Smooth muscle cell (in vitro differentiated cells): ENCODE measurements around the gene POMC. TPM values are rescaled to one million over a fixed set of nuclear protein-coding genes. Genes with fewer than 3 reads are reported as not detected.

Source experiments
- DNase-seq: peaks from one replicate; lab custom pipeline; 2025; ENCODE audit not compliant: unreplicated experiment; lab: John Stamatoyannopoulos, UW
- H2AFZ ChIP-seq: fragments of 200-600 bp; sonication (generic); 2 replicates; pipeline ENCODE4 v1.6.0; 2016; ENCODE audit warnings: antibody characterized with exemption, low read depth, mild to moderate bottlenecking
- H3F3A ChIP-seq: fragments of 200-600 bp; sonication (generic); 2 replicates; pipeline ENCODE4 v1.6.0; 2017; ENCODE audit warnings: antibody characterized with exemption, low read depth
- H3K27ac ChIP-seq: fragments of 200-600 bp; sonication (generic); 2 replicates; pipeline ENCODE4 v1.5.1; 2016; ENCODE audit warnings: low read depth, mild to moderate bottlenecking
- H3K27me3 ChIP-seq: fragments of 200-600 bp; sonication (generic); 2 replicates; pipeline ENCODE4 v1.6.1; 2016; ENCODE audit warnings: low read depth, mild to moderate bottlenecking
- H3K36me3 ChIP-seq: fragments of 200-600 bp; sonication (generic); 2 replicates; pipeline ENCODE4 v1.5.1; 2016; ENCODE audit warnings: low read depth
- H3K4me1 ChIP-seq: fragments of 200-600 bp; sonication (generic); 2 replicates; pipeline ENCODE4 v1.5.1; 2016; ENCODE audit warnings: low read depth
- H3K4me2 ChIP-seq: fragments of 200-600 bp; sonication (generic); 2 replicates; pipeline ENCODE4 v1.6.0; 2016; ENCODE audit warnings: mild to moderate bottlenecking
- H3K4me3 ChIP-seq: fragments of 200-600 bp; sonication (generic); 2 replicates; pipeline ENCODE4 v1.5.1; 2016; ENCODE audit warnings: mild to moderate bottlenecking
- H3K79me2 ChIP-seq: fragments of 200-600 bp; sonication (generic); 2 replicates; pipeline ENCODE4 v1.6.0; 2016; ENCODE audit warnings: low read depth, mild to moderate bottlenecking
- H3K9ac ChIP-seq: fragments of 200-600 bp; sonication (generic); 2 replicates; pipeline ENCODE4 v1.6.0; 2016; ENCODE audit warnings: low read depth
- H3K9me3 ChIP-seq: fragments of 200-600 bp; sonication (generic); replicated peaks from 2 replicates; pipeline ENCODE4 v1.5.1; 2016; ENCODE audit warnings: low read depth
- H4K20me1 ChIP-seq: fragments of 200-600 bp; sonication (generic); 2 replicates; pipeline ENCODE4 v1.6.0; 2016; ENCODE audit warnings: low read depth
- WGBS: methylation state at CpG from one replicate; pipeline ENCODE4 v1.1.7; 2016; ENCODE audit warnings: low lambda C conversion rate; 5-methylcytosine and 5-hydroxymethylcytosine counted together
- polyA plus RNA-seq: library from polyadenylated mRNA; unstranded; fragments of >200 nt; fragmentation: Nextera tagmentation; extraction: Ambion mirVana; gene quantifications from 2 replicates; pipeline ENCODE4 v1.2.1, GENCODE V29; 2016
- total RNA-seq: library from RNA; depleted of rRNA; stranded (reverse); fragments of >200 nt; gene quantifications from 2 replicates; pipeline ENCODE4 v1.2.3, GENCODE V29; 2014
- TF ChIP-seq, protein P1 (sequence below): fragments of 200-600 bp; sonication (generic); IDR thresholded peaks from 2 replicates; pipeline ENCODE4 v1.5.1; 2017; ENCODE audit warnings: borderline replicate concordance, mild to moderate bottlenecking, antibody characterized with exemption; ENCODE audit not compliant: insufficient read depth, poor library complexity, severe bottlenecking

The POMC gene
- total and polyA plus RNA-seq, 2 experiments from 2014 or later = not detected

DNA sequence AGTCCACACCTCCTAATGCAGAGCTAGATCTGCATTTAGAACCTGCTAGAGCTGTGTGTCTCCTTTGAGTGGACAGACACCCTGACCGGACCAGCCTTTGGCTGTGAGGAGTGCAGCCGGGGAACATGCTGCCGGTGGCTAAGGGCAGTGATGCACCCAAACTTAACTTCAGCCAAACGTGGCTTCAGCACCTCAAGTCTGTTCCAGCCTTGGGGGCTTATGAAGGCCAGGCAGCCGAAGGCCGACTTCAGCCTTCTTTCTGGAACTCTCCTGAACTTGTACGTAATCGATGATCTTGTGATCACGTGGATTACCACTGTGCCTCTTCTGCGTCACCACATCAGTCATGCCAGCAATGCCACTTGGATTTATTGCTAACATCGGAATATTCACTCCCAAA lies 49.1 kb downstream of the POMC start:
- Histone ChIP-seq H3K79me2 (no peaks in the 10 kb centered on the region), H3K9me3 (no peaks in the 10 kb centered on the region), H3K27ac (no peak overlapping the region), H3K4me3 (no peak overlapping the region), H3K4me1 (no peaks in the 10 kb centered on the region), H2AFZ (no peak overlapping the region), H4K20me1 (no peaks in the 10 kb centered on the region), H3K27me3 (no peaks in the 10 kb centered on the region), H3K9ac (no peak overlapping the region), H3K36me3 (no peaks in the 10 kb centered on the region), H3K4me2 (no peak overlapping the region), H3F3A (no peaks in the 10 kb centered on the region)
- DNase-seq = no peak
- TF ChIP-seq, protein P1, sequence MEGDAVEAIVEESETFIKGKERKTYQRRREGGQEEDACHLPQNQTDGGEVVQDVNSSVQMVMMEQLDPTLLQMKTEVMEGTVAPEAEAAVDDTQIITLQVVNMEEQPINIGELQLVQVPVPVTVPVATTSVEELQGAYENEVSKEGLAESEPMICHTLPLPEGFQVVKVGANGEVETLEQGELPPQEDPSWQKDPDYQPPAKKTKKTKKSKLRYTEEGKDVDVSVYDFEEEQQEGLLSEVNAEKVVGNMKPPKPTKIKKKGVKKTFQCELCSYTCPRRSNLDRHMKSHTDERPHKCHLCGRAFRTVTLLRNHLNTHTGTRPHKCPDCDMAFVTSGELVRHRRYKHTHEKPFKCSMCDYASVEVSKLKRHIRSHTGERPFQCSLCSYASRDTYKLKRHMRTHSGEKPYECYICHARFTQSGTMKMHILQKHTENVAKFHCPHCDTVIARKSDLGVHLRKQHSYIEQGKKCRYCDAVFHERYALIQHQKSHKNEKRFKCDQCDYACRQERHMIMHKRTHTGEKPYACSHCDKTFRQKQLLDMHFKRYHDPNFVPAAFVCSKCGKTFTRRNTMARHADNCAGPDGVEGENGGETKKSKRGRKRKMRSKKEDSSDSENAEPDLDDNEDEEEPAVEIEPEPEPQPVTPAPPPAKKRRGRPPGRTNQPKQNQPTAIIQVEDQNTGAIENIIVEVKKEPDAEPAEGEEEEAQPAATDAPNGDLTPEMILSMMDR = no peak
- WGBS = 93% methylated on average over 11 of the region's 11 CpGs

DNA sequence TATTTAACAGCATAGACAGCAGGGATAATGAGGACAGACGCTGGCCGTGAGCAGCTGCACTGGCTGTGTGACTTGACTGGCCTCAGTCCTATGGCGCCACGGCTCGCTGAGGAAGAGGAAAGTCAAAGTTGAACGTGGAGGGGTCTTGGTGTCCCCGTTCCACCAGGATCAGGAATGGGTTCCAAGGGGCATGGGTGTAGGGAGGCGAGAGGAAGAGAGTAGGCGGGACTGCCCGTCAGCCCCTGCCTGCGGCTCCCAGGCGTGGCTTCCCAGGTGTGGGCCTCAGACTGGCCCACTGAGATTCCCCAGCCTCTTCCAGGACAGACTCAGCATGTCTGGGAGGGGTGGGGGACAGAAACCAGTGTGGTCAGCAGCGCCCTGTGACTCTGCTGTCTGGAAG lies 51.4 kb downstream of the POMC start:
- H3K36me3 ChIP-seq = no peaks in the 10 kb centered on the region
- WGBS = 95% methylated on average over 13 of the region's 13 CpGs
- TF ChIP-seq, protein P1 = no peak

GRCh38 chr2:25115902-25116301 lies 52.5 kb downstream of the POMC start:
- H3K79me2 ChIP-seq = no peaks in the 10 kb centered on the region
- no peak overlapping the region for H3K27ac ChIP-seq
- no peaks in the 10 kb centered on the region for H3K27me3 ChIP-seq
- H3K36me3 ChIP-seq = no peaks in the 10 kb centered on the region
- no peaks in the 10 kb centered on the region for H3K4me1 ChIP-seq
- TF ChIP-seq, protein P1 = no peak
- H3F3A ChIP-seq = no peaks in the 10 kb centered on the region
- no peak overlapping the region for H3K9ac ChIP-seq
- WGBS = 52% methylated on average over 4 of the region's 4 CpGs
- H3K4me3 ChIP-seq = no peak overlapping the region
- H3K9me3 ChIP-seq = no peaks in the 10 kb centered on the region
- no peak for DNase-seq
- no peaks in the 10 kb centered on the region for H4K20me1 ChIP-seq
- H3K4me2 ChIP-seq = no peak overlapping the region
- H2AFZ ChIP-seq = no peak overlapping the region

More for the DNA sequence above, 51.4 kb downstream of the POMC start:
- Histone ChIP-seq H3K27ac (no peak overlapping the region), H3K79me2 (no peaks in the 10 kb centered on the region), H3K4me1 (no peaks in the 10 kb centered on the region), H3K4me3 (no peak overlapping the region), H3K27me3 (no peaks in the 10 kb centered on the region), H2AFZ (no peak overlapping the region), H3K9me3 (no peaks in the 10 kb centered on the region), H4K20me1 (no peaks in the 10 kb centered on the region), H3K4me2 (no peak overlapping the region), H3F3A (no peaks in the 10 kb centered on the region), H3K9ac (no peak overlapping the region)
- no peak for DNase-seq

DNA sequence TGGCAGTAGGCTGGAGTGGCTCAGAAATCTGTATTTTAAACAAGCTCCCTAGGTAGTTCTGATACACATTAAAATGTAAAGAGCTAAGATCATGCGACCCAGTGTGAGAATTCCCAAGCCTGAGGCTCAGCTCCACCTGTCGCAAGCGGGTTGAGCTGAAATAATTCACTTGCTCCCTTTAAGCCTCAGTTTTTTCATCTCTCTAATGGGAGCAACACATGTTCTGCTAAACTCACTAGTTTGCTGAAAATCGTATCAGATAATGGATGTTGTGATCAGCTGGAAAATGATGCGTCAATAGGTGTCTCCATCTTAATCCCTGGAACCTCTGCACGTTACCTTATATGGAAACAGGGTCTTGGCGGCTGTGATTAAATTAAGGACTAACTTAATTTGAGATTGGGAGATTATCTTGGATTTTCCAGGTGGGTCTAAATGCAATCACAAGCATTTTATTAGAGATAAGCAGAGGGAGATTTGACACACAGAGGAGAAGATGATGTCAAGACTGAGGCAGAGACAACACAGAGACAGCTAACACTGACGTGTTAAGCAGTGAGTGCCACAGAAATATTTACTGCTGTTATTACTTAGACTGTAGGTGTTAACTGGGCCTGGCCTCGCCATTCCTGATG lies 53.0 kb downstream of the POMC start:
- no peaks in the 10 kb centered on the region for H3K36me3 ChIP-seq
- no peaks in the 10 kb centered on the region for H3K79me2 ChIP-seq
- no peak overlapping the region for H3K9ac ChIP-seq
- no peaks in the 10 kb centered on the region for H3F3A ChIP-seq
- H3K4me1 ChIP-seq = no peaks in the 10 kb centered on the region
- no peak overlapping the region for H2AFZ ChIP-seq
- no peak overlapping the region for H3K4me3 ChIP-seq
- no peak for DNase-seq
- TF ChIP-seq, protein P1 = no peak
- no peaks in the 10 kb centered on the region for H3K9me3 ChIP-seq
- no peak overlapping the region for H3K27ac ChIP-seq
- no peaks in the 10 kb centered on the region for H4K20me1 ChIP-seq
- no peaks in the 10 kb centered on the region for H3K27me3 ChIP-seq
- H3K4me2 ChIP-seq = no peak overlapping the region
- 83% methylated on average over 9 of the region's 9 CpGs for WGBS
